Keratinocyte (primary cell): Measurements from ENCODE around the gene ERO1B. TPM values are rescaled to one million over a fixed set of nuclear protein-coding genes. Genes with fewer than 3 reads are reported as not detected.

Experiments
- DNase-seq: peaks from one replicate; pipeline ENCODE4 v3.0.0-alpha.2; 2011; ENCODE audit warnings: low read depth, missing footprints, low spot score
- FAIRE-seq: peaks from 2 replicates; lab custom pipeline; 2011; peaks lifted over from hg19 to GRCh38; lab: Jason Lieb, UNC
- H2AFZ ChIP-seq: 2 replicates; pipeline ENCODE4 v1.6.0; 2012; ENCODE audit warnings: low read length, control low read depth, inconsistent platforms; ENCODE audit not compliant: control insufficient read depth
- H3K27ac ChIP-seq: 2 replicates; pipeline ENCODE4 v1.5.1; 2011; ENCODE audit warnings: low read length; ENCODE audit not compliant: control insufficient read depth, insufficient read depth
- H3K27me3 ChIP-seq: 3 replicates; pipeline ENCODE4 v1.6.0; 2011; ENCODE audit warnings: low read length; ENCODE audit not compliant: control insufficient read depth, insufficient read depth; ENCODE audit errors: extremely low read depth
- H3K36me3 ChIP-seq, 2 experiments: 2 replicates in 1 of 2; 3 replicates in 1 of 2; pipeline ENCODE4 v1.5.1; 2011; ENCODE audit warnings: low read length in 2 of 2, mild to moderate bottlenecking in 1 of 2; ENCODE audit not compliant: control insufficient read depth in 2 of 2, insufficient read depth in 2 of 2; ENCODE audit errors: extremely low read depth in 1 of 2
- H3K4me1 ChIP-seq: 3 replicates; pipeline ENCODE4 v1.5.1; 2011; ENCODE audit warnings: low read length; ENCODE audit not compliant: control insufficient read depth, insufficient read depth; ENCODE audit errors: extremely low read depth
- H3K4me2 ChIP-seq: 3 replicates; pipeline ENCODE4 v1.6.0; 2011; ENCODE audit warnings: low read depth, low read length; ENCODE audit not compliant: control insufficient read depth, insufficient read depth; ENCODE audit errors: extremely low read depth
- H3K4me3 ChIP-seq, 3 experiments: fragments of 200-600 bp in 1 of 3; sonication (generic) in 1 of 3; 2 replicates in 2 of 3; 3 replicates in 1 of 3; pipeline ENCODE4 v1.5.1; 2011 to 2016; ENCODE audit warnings: low read length in 3 of 3, mild to moderate bottlenecking in 3 of 3, control low read depth in 2 of 3, inconsistent platforms in 1 of 3, low read depth in 1 of 3, mixed read lengths in 1 of 3, mixed run types in 1 of 3, moderate library complexity in 1 of 3; ENCODE audit not compliant: control insufficient read depth in 2 of 3, insufficient read depth in 2 of 3; ENCODE audit errors: extremely low read depth in 1 of 3
- H3K79me2 ChIP-seq: 2 replicates; pipeline ENCODE4 v1.6.0; 2012; ENCODE audit warnings: low read length; ENCODE audit not compliant: control insufficient read depth, insufficient read depth
- H3K9ac ChIP-seq: 3 replicates; pipeline ENCODE4 v1.6.0; 2011; ENCODE audit warnings: low read length; ENCODE audit not compliant: control insufficient read depth, insufficient read depth; ENCODE audit errors: extremely low read depth
- H3K9me1 ChIP-seq: 3 replicates; pipeline ENCODE4 v1.6.0; 2011; ENCODE audit warnings: low read length; ENCODE audit not compliant: control insufficient read depth, insufficient read depth; ENCODE audit errors: extremely low read depth
- H3K9me3 ChIP-seq: 2 replicates; pipeline ENCODE4 v1.5.1; 2012; ENCODE audit warnings: low read depth, low read length; ENCODE audit not compliant: control insufficient read depth
- H4K20me1 ChIP-seq: 3 replicates; pipeline ENCODE4 v1.6.0; 2011; ENCODE audit warnings: low read length; ENCODE audit not compliant: control insufficient read depth, insufficient read depth; ENCODE audit errors: extremely low read depth
- EZH2 ChIP-seq: IDR thresholded peaks from one replicate; pipeline ENCODE4 v1.6.1; 2012; ENCODE audit warnings: inconsistent platforms, mild to moderate bottlenecking, low read length, moderate library complexity
- dilution Hi-C: fragments of 300-500 bp; cut with MboI; formaldehyde crosslinking; loops from one replicate; pipeline ENCODE4 v1.7.0; 2020; ENCODE audit warnings: low sequenced_read_pairs; ENCODE audit not compliant: extremely low pct_ligation_motif_present
- polyA plus RNA-seq, 5 experiments: library from polyadenylated mRNA; depleted of rRNA in 3 of 5; stranded (reverse) in 3 of 5; stranded (forward) in 1 of 5; unstranded in 1 of 5; fragments of >200 nt; gene quantifications; 1 replicate in 1 of 5; 2 replicates in 3 of 5; 3 replicates in 1 of 5; pipeline versions ENCODE4 v1.2.1 to v1.2.3, GENCODE V29; 2011 to 2012; ENCODE audit warnings: missing spikeins in 2 of 5, low read depth in 1 of 5, low replicate concordance in 1 of 5
- TF ChIP-seq, protein P1 (sequence below), 3 experiments: IDR thresholded peaks in 1 of 3; conservative IDR thresholded peaks in 1 of 3; optimal IDR thresholded peaks in 1 of 3; 2 replicates in 2 of 3; 3 replicates in 1 of 3; pipeline versions ENCODE3 to v1.5.1; 2011; ENCODE audit warnings: low read length in 3 of 3, mild to moderate bottlenecking in 3 of 3, moderate library complexity in 2 of 3, control low read depth in 1 of 3, inconsistent platforms in 1 of 3; ENCODE audit not compliant: insufficient read depth in 2 of 3; ENCODE audit errors: extremely low read depth in 1 of 3

ERO1B gene
- polyA plus RNA-seq, 1 donor (not counting 4 experiments of a cell fraction or from before 2014, with no cell fraction given): 3.1 TPM

DNA sequence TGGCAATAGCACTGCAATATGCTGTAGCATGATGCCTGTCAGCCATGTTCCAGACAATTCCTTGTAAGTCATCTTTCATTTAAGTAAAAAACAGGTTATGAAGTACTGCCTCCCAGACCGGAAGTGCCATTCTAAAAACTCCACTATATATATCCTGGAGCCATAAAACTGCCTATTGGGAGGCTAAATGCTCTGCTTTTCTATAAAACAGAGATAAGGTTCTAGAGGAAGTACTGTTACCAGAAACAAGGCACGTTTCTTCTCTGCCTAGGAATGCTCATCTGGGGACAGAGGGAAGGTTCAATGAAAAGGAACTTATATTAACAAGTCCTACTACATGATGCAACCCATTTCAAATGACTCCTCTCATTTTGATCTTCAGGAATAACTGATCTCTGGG, 72.6 kb downstream of the ERO1B start:
- H3K4me1 ChIP-seq: no peaks in the 10 kb centered on the region
- no peaks in the 10 kb centered on the region for H3K79me2 ChIP-seq
- H4K20me1 ChIP-seq: no peaks in the 10 kb centered on the region
- no peak overlapping the region for H3K9ac ChIP-seq
- no peak for TF ChIP-seq EZH2
- TF ChIP-seq, protein P1, sequence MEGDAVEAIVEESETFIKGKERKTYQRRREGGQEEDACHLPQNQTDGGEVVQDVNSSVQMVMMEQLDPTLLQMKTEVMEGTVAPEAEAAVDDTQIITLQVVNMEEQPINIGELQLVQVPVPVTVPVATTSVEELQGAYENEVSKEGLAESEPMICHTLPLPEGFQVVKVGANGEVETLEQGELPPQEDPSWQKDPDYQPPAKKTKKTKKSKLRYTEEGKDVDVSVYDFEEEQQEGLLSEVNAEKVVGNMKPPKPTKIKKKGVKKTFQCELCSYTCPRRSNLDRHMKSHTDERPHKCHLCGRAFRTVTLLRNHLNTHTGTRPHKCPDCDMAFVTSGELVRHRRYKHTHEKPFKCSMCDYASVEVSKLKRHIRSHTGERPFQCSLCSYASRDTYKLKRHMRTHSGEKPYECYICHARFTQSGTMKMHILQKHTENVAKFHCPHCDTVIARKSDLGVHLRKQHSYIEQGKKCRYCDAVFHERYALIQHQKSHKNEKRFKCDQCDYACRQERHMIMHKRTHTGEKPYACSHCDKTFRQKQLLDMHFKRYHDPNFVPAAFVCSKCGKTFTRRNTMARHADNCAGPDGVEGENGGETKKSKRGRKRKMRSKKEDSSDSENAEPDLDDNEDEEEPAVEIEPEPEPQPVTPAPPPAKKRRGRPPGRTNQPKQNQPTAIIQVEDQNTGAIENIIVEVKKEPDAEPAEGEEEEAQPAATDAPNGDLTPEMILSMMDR (optimal IDR thresholded peaks at IDR 0.05 in 1 of 3, IDR thresholded peaks at IDR 0.05 in 1 of 3, conservative IDR thresholded peaks at IDR 0.05 in 1 of 3; ENCODE audit: extremely low read depth in 1 of 3, insufficient read depth in 2 of 3, low read length in 3 of 3): no peak
- H3K4me2 ChIP-seq: no peak overlapping the region
- dilution Hi-C loops: no loop called here
- no peak for DNase-seq
- H3K27ac ChIP-seq: no peak overlapping the region
- H3K9me3 ChIP-seq: no peaks in the 10 kb centered on the region
- no peaks in the 10 kb centered on the region for H3K36me3 ChIP-seq
- H2AFZ ChIP-seq: no peak overlapping the region
- no peak for FAIRE-seq
- H3K9me1 ChIP-seq: no peaks in the 10 kb centered on the region
- no peaks in the 10 kb centered on the region for H3K27me3 ChIP-seq
- H3K4me3 ChIP-seq: no peak overlapping the region

DNA sequence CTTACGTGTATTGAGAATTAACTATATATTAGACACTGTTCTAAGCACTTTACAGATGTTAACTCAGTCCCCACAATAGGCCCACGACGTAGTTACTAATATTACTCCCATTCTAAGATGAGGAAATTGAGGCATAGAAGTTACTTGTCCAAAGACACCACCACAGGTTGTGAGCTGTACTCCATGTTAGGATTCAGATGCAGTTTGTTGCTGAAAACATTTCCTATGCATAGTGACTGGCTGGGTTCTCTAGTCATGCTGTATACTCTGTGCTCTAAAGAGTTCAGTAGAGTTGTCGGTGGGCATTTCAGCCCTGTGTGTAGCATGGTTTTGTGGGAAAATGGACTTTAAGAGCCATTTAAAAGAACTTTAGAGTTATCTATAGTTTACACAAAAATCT, 74.2 kb downstream of the ERO1B start:
- no peak overlapping the region for H2AFZ ChIP-seq
- H3K4me1 ChIP-seq: no peaks in the 10 kb centered on the region
- TF ChIP-seq EZH2: no peak
- TF ChIP-seq, protein P1 (optimal IDR thresholded peaks at IDR 0.05 in 1 of 3, IDR thresholded peaks at IDR 0.05 in 1 of 3, conservative IDR thresholded peaks at IDR 0.05 in 1 of 3; ENCODE audit: extremely low read depth in 1 of 3, insufficient read depth in 2 of 3, low read length in 3 of 3): no peak
- no peak for FAIRE-seq
- no peak overlapping the region for H3K4me3 ChIP-seq
- no peaks in the 10 kb centered on the region for H3K9me3 ChIP-seq
- H3K9ac ChIP-seq: no peak overlapping the region
- DNase-seq: no peak
- H4K20me1 ChIP-seq: no peaks in the 10 kb centered on the region
- no peaks in the 10 kb centered on the region for H3K79me2 ChIP-seq
- no peaks in the 10 kb centered on the region for H3K9me1 ChIP-seq
- no peaks in the 10 kb centered on the region for H3K36me3 ChIP-seq
- H3K27me3 ChIP-seq: no peaks in the 10 kb centered on the region
- no peak overlapping the region for H3K27ac ChIP-seq
- no peak overlapping the region for H3K4me2 ChIP-seq
- dilution Hi-C loops: no loop called here
